ENCODE data around the gene TRPV2. TPM values are rescaled to one million over a fixed set of nuclear protein-coding genes. Genes with fewer than 3 reads are reported as not detected.

TRPV2 gene
- total RNA-seq, 1 experiment from 2014 or later: 1.0 TPM

GRCh38 chr17:16467044-16467443 is 51.7 kb downstream of the TRPV2 start:
- H3K27me3 Mint-ChIP-seq (ENCODE audit: low read depth): no peaks in the 10 kb centered on the region
- DNase-seq: no peak
- Histone ChIP-seq H3K27ac (ENCODE audit: insufficient read length, low read depth, low read length) (no peak overlapping the region), H3K4me2 (ENCODE audit: insufficient read depth, insufficient read length, low read length) (no peak overlapping the region), H3K4ac (ENCODE audit: low read depth, low read length) (no peak overlapping the region), H3K56ac (ENCODE audit: insufficient read length, low read depth, low read length) (no peak overlapping the region), H3K79me2 (ENCODE audit: insufficient read depth, low read length) (no peaks in the 10 kb centered on the region), H2AK5ac (ENCODE audit: insufficient read length, low read length) (no peak overlapping the region), H2BK120ac (ENCODE audit: low read depth, low read length, poor library complexity, severe bottlenecking) (no peak overlapping the region), H4K8ac (replicated peaks; ENCODE audit: insufficient read length, low read depth, low read length) (no peak overlapping the region), H3K18ac (ENCODE audit: insufficient read length, low read depth, low read length) (no peak overlapping the region), H3K9ac (ENCODE audit: extremely low read depth, insufficient read length, low read length) (no peak overlapping the region), H3T11ph (ENCODE audit: low read length) (no peak overlapping the region), H2BK15ac (ENCODE audit: low read depth, low read length) (no peak overlapping the region), H3K27me3 (ENCODE audit: insufficient read depth, low read length) (no peaks in the 10 kb centered on the region), H3K14ac (ENCODE audit: insufficient read depth, low read length) (no peak overlapping the region), H2AFZ (ENCODE audit: low read length) (no peak overlapping the region), H3K4me1 (ENCODE audit: insufficient read depth, low read length) (no peaks in the 10 kb centered on the region), H2BK5ac (ENCODE audit: insufficient read length, low read length) (no peak overlapping the region), H2BK20ac (ENCODE audit: low read depth, low read length, poor library complexity, severe bottlenecking) (no peak overlapping the region), H4K5ac (ENCODE audit: insufficient read length, low read depth, low read length) (no peak overlapping the region), H3K23ac (ENCODE audit: insufficient read length, low read depth, low read length) (no peak overlapping the region), H4K91ac (ENCODE audit: insufficient read length, low read depth, low read length) (no peak overlapping the region), H3K23me2 (ENCODE audit: insufficient read length, low read depth, low read length, poor library complexity, severe bottlenecking) (no peaks in the 10 kb centered on the region), H4K20me1 (ENCODE audit: control insufficient read depth, insufficient read depth, insufficient read length) (no peaks in the 10 kb centered on the region), H3K9me3 (ENCODE audit: control insufficient read depth, low read depth, low read length) (no peaks in the 10 kb centered on the region), H3K79me1 (ENCODE audit: insufficient read depth, low read depth, low read length, poor library complexity, severe bottlenecking) (no peaks in the 10 kb centered on the region), H2BK12ac (ENCODE audit: insufficient read length, low read depth, low read length) (no peak overlapping the region)
- peaks cover 2 to 3% (median 2%) of the 10 kb centered on the region in 3 experiments; a peak in 5 of 7 replicates for H3K36me3 Mint-ChIP-seq (ENCODE audit: insufficient read depth in 1 of 3, low read depth in 3 of 3)
- no CpG with 5 or more reads among the region's 6 CpGs for WGBS (ENCODE audit: extremely low coverage, insufficient read length, low lambda C conversion rate)
- H3K9me3 Mint-ChIP-seq: no peaks in the 10 kb centered on the region
- H3K4me3 Mint-ChIP-seq: no peak overlapping the region
- TF ChIP-seq CTCF (conservative IDR thresholded peaks at IDR 0.05): no peak
- peaks cover 24 to 43% of the 10 kb centered on the region in 2 experiments for H3K4me1 Mint-ChIP-seq
- H3K27ac Mint-ChIP-seq: no peak overlapping the region; a peak in 1 of 7 replicates
